Stimulated activated CD4-positive, alpha-beta T cell treated with anti-CD3 and anti-CD28 coated beads, Interleukin-12 subunit alpha, Interleukin-12 subunit beta, amount 100 ng/mL, for 48 hours (primary cell): ENCODE measurements around the gene RNF44.
"Not testable (repeated sequence)": the region's sequence is repeated elsewhere in the genome, so short reads cannot be mapped to it uniquely, and the experiment has no call there.

Experiments
- DNase-seq, 3 donors: peaks; one replicate each; pipeline ENCODE4 v3.0.0-alpha.2; 2020; ENCODE audit warnings: low read depth in 2 of 3, low spot score in 1 of 3

RNF44 gene

DNA sequence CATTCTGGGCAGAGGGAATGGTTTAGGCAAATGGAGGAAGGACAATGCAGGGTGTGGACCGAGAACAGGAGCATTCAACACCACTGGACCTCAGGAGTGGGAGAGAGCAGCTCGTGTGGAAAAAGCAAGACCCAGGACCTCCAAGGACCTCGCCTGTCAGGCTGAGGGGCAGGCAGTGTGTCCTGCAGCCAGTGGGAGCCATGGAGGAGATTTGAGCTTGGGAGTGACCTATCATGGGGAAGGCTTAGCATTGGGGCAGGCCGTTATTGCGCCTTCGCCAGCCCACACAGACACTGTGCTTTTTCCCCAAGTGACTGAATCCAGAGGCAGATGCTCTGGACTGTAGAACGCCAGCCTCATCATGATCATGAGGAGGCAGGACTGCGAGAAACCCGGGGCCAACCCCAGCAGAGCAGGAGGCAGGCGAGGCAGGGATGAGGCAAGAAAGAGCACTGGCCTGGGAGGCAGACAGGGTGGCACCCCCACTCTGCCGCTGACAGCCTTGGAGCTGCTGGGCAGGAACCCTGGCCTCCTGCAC is 15.2 kb upstream of the RNF44 start:
- no peak for DNase-seq

DNA sequence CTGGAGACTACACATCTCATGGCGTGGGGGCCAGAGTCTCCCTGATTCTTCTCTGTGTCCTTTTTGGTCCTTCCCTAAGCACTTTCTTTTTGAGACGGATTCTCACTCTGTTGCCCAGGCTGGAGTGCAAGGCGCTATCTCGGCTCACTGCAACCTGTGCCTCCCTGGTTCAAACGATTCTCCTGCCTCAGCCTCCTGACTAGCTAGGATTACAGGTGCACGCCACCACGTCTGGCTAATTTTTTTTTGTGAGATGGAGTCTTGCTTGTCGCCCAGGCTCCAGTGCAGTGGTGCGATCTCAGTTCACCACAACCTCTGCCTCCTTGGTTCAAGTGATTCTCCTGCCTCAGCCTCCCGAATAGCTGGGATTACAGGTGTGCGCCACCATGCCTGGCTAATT is 13.7 kb upstream of the RNF44 start:
- not testable (repeated sequence) for DNase-seq

DNA sequence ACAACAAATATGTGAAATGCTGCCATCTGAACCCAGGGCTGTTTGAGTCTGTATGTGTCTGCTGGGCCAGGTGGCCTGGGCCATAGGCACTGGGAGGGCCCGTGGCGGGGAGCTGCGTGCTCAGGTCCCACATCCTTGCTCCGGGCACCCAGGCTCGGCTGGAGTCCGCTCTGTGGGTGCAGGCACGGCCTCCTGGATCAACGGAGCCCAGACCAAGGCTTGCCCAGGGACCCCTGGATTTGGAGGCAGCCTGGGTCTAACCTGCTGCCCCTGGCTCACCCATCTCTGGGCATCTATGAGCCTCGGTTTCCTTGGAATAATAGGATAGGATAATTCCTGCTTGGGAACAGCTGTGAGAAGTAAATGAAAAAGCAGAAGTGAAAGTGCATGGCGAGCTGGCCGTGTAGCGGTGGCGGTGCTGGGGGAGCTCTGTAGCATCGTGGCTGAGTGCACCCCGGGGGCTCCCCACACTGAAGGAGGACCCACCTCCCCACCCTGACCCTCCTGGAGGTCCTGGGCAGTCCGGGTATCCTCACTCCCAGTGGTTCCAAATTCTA is 13.2 kb upstream of the RNF44 start:
- DNase-seq = no peak

DNA sequence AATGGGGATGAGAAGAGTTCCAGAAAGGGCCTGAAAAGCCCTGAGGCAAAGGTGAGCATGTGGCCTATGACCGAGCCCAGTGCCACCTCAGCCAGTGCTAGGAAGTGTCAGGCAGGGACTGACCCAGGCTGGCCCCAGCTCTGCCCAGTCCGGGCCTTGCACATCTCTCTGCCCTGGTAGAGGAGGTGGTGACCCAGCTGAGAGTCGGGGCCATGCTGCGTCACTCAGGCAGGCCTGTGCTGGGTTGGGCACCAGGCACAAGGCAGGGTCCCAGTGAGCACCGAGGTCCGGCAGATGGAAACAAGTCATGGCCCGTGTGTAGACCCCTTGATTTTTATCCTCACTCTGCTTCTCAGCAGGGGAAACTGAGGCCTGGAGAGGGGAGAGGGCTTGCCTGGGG is 12.7 kb upstream of the RNF44 start:
- DNase-seq = no peak

DNA sequence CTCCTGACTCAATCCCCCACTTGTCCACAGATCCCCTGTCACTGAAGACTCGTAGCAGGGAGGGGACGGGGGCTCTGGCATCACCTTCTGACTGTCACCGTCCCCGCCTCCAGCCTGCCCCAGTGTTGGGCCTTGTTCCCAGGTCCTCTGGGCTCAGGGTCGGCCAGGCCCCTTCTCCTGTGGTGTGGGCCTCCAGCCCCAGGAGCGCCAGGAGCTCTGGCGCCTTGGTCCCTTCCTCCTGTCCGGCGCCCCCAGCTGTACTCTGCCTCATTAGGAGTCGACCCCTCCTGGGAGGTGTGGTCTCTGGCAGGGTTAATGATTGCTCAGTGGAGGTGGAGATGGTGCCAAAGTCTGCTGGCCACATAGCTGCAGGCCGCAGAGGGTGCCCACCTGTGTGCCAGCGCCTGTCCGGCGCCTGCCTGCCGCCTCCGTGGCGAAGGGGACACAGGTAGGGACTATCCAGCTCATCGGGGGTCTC is 11.8 kb upstream of the RNF44 start, which contains the start of gene CDHR2:
TSS of gene CDHR2 (plus strand) at position 376 of the 478 bp plus-strand sequence. CDS start 16,011 bp downstream, outside the sequence.
- no peak for DNase-seq

DNA sequence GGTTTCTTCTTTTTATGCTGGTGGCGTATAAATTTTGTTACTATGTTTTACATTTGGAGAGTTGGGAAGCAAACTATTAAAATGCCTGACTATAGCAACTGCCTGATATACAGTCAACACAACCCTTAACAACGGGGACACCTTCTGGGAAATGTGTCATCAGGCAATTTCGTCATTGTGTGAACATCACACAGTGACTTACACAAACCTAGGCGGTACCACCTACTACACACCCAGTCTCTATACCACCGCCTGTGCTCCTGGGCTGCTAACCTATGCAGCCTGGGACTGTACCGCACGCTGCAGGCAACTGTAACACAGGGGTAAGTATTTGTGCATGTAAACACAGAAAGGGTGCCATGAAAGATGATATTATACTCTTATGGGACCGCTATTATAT is 10.6 kb upstream of the RNF44 start:
- DNase-seq = no peak

DNA sequence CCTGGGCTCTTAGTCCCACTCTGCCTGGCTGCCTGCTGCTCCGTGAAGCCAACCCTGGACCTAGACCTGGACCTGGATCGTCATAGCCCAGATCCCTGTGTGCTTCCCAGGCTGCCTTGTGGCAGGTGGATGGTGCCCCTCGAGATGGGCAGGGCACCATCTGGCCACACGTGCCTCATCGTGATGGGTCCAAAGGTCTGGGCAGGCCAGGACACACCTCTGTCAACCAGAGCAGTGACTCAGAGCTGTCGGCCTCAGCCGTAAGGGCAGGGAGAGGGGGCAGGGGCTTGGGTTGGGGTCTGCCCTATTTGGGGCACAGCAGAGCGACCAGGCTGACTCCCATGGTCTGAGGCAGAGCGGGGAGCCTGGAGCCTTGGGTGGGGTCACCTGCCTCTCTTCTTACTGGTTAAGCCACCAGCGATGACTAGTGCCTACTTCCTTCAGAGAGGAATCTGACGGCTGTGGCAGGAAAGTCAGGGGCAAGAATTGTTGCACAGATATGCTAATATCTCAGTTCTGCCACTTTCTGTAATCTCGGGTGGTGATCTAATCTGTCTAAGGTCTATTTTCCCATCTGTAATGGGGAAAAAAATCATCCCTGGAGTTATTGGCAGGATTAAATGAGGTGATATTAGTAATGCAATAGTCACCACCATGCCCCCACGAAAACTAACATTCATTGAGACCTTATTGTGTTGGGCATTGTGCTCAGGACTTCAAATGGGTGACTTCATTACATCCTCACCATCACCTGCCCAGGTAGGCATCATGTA is 8.7 kb upstream of the RNF44 start:
- no peak for DNase-seq

DNA sequence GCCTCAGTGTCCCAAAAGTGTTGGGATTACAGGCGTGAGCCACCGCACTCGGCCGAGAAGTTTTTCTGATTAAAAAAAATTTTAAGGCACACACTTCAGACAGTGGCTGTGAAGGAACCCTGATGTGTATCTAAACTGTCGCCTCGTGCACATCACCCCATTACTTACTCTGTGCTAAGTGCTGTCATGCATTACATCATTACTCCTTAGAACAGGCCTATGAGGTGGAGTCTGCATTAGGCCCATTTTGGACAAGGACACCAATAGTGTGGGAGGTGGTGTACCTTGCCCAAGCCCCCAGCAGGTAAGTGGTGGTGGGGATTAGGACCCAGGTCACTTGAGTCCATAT is 8.2 kb upstream of the RNF44 start:
- DNase-seq = no peak

DNA sequence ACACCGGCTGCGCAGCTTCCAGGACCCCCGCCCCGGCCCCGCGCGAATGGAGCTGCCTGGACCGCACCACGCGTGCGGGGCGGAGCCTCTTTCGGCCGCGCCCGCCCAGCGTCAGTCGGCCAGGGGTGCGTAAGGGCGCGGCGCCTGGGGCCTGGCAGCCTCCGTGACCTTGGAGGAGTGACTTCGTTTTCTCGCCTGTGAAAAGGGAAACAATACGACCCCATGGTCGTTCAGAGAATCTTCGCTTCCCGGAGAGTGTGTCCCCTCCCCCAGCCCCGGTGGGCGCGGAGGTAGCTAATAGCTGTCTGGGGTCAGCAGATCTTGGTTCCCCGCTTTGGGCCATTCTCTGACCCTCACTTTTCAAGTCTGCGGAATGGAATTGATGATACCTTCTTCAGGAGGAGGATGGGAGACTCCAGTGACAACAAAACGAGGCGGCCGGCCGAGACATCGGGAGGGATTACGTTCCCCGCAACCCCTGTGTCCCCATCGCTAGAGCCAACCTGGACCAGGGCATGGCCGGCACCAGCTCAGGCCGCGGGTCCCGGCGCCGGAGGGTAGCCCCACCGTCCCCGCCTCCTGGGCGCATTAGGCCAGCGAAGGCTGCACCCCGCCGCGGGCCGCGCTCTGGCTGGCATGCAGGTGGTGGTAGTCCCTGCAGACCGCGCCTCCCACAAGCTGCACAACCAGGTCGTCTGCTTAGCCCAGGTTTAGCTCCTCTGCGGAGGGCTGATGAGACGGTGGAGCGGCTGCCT is 6.4 kb upstream of the RNF44 start:
- DNase-seq = peak in 1 of 3 donors; percentile 71

DNA sequence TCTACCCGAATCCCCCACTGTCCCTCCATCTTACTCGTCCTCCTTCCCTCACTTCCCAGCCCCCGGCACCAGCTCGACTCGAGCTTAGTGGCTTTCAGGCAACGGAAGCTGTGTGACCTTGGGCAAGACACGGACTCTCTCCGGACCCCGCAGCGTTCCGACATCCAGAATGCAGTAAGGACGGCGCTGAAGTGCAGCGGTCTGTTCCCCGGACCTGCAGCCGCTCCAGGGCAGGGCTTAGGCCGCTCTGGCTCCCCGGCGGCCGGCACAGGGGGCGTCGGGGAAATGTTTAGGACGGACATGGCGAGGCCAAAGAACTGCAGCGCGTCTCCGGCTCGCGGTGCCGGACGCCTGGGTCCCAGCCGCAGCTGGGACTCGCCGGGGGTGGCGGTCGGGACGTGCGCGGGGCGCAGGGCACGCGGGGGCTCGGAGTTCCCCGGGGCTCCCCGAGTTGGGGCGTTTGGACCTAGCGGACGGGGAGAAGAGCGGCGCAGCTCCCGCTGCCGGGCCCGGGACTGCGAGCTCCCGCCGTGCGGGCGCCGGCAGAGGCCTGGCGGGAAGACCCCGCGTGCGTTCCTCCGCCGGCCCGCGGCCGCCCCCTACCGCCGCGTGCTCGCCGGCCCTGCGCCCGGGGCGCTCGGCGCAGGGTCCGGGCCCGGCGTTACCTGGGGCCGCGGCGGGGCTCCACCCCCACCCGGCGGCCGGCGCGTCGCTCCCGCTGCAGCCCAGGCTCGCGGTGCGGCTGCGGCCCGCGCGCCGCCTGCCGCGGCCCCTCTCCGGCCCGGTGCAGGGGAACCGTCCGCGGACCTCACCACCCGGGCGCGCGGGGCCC is 5.6 kb upstream of the RNF44 start:
- no peak for DNase-seq

DNA sequence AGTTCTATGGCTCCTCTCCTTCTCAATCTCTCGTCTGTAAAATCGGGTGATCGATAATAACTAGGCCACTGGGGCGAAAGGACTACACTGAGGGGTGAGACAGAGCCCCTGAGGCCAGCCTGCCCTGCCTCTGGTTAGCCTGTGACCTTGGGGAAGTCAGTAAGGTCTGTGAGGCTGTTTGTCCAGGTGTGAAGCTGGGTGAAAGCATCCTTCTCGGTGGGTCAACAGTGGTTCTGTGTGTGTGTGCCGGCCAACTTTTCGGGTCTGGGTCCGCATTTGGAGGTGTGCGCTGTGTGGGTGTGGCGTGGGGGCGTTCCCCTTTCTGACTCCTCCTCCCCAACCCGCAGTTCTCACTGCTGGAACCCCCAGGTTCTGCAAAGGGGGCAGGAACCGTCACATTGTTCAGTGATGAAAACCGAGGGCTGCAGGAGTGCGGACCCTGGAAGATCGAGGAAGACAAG is 5.0 kb upstream of the RNF44 start:
- peak in 1 of 3 donors; percentile 58 for DNase-seq

DNA sequence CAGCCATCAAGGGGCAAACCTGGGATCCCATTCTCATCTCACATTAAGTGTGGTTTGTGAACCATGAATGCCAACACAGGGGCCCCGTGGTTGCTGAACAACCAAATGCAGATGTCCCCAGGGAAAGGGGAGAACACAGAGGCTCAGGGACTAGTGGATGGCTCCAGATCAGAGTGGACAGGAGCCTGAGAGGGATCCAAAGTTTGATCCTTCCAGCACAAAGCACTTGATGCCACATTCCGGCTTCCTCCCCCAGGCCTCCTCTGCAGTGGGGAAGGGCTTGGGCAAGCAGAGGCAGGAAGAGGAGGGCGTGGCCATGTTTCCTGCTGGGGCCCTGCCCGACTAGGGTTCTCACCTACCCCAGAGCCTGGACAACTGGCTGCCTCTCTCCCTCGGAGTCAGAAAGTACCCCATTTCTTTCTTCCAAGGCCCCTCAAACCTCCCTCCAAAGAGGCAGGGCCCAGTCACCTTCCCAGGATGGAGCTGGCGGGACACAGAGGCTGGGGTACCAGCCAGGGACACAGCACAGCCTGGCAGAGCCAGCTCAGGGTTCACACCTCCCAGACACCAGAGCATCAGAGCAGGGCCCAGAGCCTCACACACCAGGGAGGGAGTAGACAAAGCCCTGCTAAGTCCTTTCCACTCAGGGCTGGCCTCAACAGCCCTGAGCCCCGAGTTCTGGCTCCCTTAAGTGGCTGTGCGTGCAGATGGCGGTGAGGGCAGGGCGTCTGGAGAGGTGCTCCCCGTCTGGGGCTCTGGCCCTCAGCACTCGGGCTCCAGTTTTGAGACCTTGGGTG is 4.3 kb upstream of the RNF44 start:
- peak in 2 of 3 donors; percentile 52 to 61 for DNase-seq

DNA sequence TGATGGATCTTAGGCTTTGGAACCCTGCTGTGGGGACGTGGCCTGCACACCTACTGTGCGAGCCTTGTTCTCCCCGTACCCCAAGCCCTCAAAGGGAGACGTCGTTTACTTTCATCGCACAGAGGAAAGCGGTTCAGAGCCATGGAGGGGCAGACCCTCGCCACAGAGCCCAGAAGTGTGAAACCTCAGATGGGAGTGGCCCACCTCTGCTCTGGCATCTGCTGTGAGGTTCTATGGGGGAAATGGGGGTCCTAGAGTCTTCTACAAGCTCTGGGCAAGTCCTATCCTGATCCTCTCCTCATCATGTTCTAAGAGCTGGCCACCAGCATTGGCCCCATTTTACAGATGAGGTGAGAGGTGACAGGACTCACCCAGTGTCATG is 3.7 kb upstream of the RNF44 start:
- DNase-seq = no peak

DNA sequence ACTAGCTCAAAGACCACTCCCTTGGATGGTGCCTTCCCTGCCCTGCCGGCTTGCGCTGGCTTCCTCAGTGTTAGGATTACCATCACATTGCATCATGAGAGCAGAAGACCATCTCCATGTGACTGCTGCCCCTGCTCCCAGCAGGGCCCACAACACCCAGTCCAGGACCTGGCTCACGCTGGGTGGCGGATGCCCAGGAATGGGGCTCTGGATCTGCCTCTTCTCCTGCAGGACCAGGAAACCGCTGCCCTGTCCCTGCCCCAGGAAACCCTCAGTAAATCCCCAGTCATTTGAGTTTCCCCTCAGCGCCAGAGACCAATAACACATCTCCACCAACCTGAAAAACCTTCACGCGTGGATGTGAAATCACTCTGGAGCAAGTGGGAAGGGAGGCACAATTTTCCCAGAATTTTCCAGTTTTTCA is 3.3 kb upstream of the RNF44 start:
- no peak for DNase-seq

DNA sequence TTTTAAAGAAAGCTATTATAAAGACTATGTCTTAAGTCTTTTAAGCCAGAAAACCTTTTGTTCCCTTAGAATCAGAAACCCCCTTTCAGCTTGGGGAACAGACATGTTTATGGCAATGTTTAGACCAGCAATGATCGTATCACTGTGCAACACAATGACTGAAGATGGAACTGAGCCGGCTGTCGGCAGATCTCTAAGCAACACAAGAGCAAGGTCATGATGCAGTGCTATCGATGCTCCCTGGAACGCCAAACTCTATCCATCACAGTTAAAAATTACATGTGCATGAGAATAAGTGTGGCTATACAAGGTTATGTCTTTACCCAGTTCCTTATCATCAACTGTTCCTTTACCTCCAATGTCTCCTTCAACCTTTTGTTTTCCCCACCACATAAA is 1.8 kb upstream of the RNF44 start:
- DNase-seq = no peak

DNA sequence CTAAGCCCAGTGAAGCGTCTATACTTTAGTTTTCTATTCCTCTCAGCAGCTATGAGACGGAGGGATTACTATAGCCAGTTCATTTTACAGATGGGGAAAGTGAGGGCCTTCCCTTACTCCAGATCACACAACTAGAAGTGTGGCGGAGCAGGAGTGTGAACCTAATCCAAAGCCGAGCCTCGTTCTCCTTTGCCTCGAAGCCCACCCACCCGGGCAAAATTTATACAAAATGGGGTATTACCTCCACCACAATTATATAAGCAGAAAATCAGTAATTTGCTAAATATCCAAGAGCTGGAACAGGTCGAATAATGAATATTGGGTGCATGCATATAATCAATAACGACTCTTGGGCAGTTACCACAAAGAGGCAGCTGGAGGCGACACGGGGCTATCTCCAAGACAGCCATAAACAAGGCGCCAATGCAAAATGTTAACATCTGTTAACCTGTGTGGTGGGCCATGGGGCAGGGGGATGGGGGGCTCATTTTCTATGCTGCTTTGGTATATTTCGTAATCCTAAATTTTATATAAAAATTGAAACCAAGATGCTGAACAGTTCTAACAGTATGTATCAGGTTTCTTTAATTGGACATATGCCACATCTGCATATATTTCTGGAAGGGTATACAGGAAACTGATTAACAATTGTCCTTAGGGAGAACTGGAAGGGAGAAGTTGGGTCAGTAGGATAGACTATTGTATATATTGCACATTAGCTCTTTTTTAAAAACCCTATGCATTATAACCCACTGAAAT is 1.2 kb upstream of the RNF44 start:
- no peak for DNase-seq

DNA sequence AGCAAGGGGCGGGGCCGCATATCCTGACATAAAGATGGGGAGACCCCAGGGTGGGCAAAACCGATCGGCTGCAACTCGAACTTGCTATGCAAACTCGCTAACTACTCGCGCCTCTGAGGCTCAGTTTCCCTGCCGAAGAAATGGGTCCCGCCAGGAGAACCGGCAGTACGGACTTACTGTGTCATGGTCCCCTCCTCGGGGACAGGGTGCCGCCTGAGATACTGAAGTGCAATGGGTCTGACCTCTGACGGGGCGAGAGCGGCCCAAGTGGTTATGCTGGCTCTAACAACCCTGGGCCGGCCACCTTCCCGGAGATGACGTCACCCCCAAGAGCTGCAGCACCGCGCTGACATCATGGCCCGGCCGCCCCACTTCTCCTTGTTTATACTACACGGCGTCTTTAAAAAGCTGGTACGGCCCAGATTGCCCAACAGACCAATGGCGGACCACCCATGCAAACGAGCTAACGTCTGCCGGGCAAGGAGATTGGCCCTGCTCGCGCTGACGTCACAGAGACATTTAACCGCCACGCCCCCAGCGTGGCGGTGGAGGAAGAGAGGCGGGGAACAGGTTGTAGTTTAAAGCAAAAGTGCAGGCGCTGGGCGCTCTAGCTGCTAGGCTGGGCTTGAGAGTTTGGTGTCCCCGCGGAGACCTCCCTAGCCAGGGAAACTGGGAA is 490 bp upstream of the RNF44 start:
- DNase-seq = peak; percentile 94 to 96 (median 95)

DNA sequence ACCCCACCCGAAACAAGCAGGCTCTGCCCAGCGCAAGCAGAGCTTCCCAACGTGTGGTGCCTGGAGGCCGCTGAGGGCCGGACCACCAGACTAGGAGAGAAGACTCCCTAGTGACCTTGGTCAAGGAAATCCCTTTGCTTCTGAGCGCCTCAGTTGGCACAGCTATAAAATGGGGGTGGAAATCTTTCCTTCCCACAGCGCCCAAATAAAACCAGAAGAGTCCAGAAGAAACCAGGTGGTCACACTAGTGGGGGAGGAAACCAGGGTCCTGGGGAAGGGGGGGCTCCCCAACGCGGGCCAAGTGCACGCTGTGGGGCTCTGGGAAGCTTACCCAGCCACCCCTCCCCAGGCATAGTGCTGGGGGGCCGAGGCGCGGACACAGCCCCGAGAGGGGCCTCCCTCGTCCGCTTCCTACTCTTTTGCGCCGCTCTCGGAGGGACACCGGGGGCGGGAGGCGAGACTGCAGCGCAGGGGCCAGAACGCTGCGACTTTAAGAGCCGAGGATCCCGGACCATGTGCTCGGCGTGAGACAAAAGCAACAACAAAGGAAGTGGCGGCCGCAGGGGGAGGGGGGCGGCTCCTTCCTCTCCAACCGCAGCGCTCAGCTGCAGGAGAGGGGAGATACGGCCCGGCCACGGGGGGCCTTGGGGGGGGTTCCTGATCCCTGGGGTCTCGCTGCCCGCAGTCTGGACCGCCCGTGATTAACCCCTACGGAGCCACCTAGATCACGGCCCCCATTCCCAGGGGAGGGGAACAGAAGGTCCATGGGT is 885 bp downstream of the RNF44 start:
- DNase-seq = peak; percentile 56 to 70 (median 59)
